Peyer's patch (tissue), 4 donors: ENCODE results near the gene RRM1. TPM values are rescaled to one million over a fixed set of nuclear protein-coding genes. Genes with fewer than 3 reads are reported as not detected.
A peak's percentile ranks its signal among the peaks of the same experiment; 100 is the strongest.
"Not testable (repeated sequence)": the region's sequence is repeated elsewhere in the genome, so short reads cannot be mapped to it uniquely, and the experiment has no call there.

Source experiments
- DNase-seq, 3 donors: peaks; one replicate each; pipeline ENCODE4 v3.0.0-alpha.2; 2017 to 2019
- H3K27ac ChIP-seq, 4 donors: fragments of 200-600 bp; sonication (generic); one replicate each; pipeline ENCODE4 v1.5.1; 2016 to 2019
- H3K27me3 ChIP-seq, 2 donors: fragments of 200-600 bp; sonication (generic); one replicate each; pipeline ENCODE4 v1.5.1; 2019
- H3K36me3 ChIP-seq, 3 donors: fragments of 200-600 bp; sonication (generic); one replicate each; pipeline ENCODE4 v1.5.1; 2016 to 2019
- H3K4me1 ChIP-seq, 4 donors: fragments of 200-600 bp; sonication (generic); one replicate each; pipeline ENCODE4 v1.5.1; 2016 to 2019
- H3K4me3 ChIP-seq, 4 donors: fragments of 200-600 bp; sonication (generic); 1 replicate in 3 of 4; 2 replicates in 1 of 4; pipeline ENCODE4 v1.5.1; 2016 to 2019; ENCODE audit warnings: mild to moderate bottlenecking in 1 of 4
- H3K9me3 ChIP-seq, 4 donors: fragments of 200-600 bp; sonication (generic); one replicate each; pipeline ENCODE4 v1.5.1; 2016 to 2019; ENCODE audit warnings: mild to moderate bottlenecking in 1 of 4
- POLR2A ChIP-seq, 2 donors: fragments of 450-650 bp; IDR thresholded peaks; one replicate each; pipeline ENCODE4 v1.5.1; 2017; ENCODE audit warnings: antibody characterized with exemption in 2 of 2, mild to moderate bottlenecking in 2 of 2, moderate library complexity in 2 of 2
- total RNA-seq, 4 donors: library from RNA; depleted of rRNA; stranded (reverse); fragments of >200 nt; gene quantifications; one replicate each; pipeline ENCODE4 v1.1.0, GENCODE V29; 2016
- TF ChIP-seq, protein P1 (sequence below), 6 experiments: fragments of 450-650 bp in 4 of 6; fragments of 200-600 bp in 2 of 6; sonication (generic) in 1 of 6; IDR thresholded peaks; one replicate each; pipeline ENCODE4 v1.5.1; 2017 to 2019; ENCODE audit warnings: antibody characterized with exemption in 6 of 6, mild to moderate bottlenecking in 3 of 6, moderate library complexity in 1 of 6

The RRM1 gene
- total RNA-seq, 4 donors from 2014 or later, result 13.3 to 40.5 (median 32.3) TPM

DNA sequence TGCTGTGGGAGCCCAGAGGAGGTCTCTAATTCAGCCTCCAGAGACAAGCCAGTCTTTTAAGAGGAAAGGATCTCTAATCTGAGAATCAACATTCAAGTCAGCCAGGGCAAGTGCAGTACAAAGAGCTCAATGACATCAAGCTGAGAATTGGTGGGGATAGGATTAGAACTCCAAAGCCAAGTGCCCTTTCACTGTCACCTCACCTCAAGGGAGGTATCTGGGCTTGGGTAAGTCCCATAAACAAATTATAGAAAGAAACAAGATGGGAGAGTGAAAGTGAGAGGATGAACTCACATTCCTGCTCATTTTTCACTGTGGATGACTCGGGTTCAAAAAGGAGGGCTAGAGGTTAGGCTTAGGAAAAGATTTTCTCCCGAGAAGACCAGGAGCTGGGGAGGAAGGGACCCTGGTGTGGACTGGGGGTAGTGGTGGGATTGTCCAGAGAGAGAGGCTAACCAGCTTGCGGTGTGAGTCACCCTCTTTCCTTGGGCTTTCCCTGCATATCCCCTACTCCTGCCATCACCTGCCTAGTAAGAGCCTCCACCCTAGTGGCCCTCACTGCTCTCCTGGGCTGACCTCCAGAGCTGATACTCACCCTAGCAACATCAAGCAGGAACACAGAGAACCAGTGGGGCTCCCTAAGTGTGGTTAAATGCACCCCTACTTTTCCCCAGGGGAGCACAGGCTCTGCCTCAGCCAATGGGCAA lies 70.4 kb downstream of the RRM1 start:
- Histone ChIP-seq H3K9me3 (no peaks in the 10 kb centered on the region), H3K36me3 (no peaks in the 10 kb centered on the region), H3K27ac (no peak overlapping the region), H3K4me3 (no peak overlapping the region), H3K27me3 (no peaks in the 10 kb centered on the region), H3K4me1 (no peaks in the 10 kb centered on the region)
- TF ChIP-seq, protein P1, sequence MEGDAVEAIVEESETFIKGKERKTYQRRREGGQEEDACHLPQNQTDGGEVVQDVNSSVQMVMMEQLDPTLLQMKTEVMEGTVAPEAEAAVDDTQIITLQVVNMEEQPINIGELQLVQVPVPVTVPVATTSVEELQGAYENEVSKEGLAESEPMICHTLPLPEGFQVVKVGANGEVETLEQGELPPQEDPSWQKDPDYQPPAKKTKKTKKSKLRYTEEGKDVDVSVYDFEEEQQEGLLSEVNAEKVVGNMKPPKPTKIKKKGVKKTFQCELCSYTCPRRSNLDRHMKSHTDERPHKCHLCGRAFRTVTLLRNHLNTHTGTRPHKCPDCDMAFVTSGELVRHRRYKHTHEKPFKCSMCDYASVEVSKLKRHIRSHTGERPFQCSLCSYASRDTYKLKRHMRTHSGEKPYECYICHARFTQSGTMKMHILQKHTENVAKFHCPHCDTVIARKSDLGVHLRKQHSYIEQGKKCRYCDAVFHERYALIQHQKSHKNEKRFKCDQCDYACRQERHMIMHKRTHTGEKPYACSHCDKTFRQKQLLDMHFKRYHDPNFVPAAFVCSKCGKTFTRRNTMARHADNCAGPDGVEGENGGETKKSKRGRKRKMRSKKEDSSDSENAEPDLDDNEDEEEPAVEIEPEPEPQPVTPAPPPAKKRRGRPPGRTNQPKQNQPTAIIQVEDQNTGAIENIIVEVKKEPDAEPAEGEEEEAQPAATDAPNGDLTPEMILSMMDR (IDR thresholded peaks at IDR 0.05), result no peak
- no peak for TF ChIP-seq POLR2A (IDR thresholded peaks at IDR 0.05)
- DNase-seq, result no peak

DNA sequence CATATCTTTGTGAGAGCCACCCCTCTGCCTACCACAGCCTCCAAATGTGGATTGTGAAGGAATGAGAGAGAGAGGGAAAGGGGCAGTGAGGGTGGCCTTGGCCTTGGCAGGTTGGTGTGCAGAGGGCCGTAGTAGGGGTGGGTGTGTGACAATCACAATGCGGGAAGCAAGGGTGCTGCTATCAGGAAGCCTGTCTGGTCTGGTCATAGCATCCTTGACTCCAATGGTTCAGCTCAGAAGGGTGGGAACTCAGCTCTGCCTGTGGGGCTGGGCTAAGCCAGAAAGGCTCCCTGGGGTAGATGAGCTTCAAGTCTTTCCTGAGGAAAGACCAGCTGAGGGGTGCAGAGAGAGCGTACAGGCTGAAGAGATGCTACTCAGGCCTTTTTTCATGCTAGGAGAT lies 72.7 kb downstream of the RRM1 start:
- TF ChIP-seq POLR2A (IDR thresholded peaks at IDR 0.05), result no peak
- TF ChIP-seq, protein P1 (IDR thresholded peaks at IDR 0.05), result no peak
- H3K27ac ChIP-seq, result no peak overlapping the region
- H3K4me3 ChIP-seq, result no peak overlapping the region
- no peaks in the 10 kb centered on the region for H3K4me1 ChIP-seq
- no peak for DNase-seq
- no peaks in the 10 kb centered on the region for H3K27me3 ChIP-seq
- no peaks in the 10 kb centered on the region for H3K9me3 ChIP-seq
- H3K36me3 ChIP-seq, result no peaks in the 10 kb centered on the region

DNA sequence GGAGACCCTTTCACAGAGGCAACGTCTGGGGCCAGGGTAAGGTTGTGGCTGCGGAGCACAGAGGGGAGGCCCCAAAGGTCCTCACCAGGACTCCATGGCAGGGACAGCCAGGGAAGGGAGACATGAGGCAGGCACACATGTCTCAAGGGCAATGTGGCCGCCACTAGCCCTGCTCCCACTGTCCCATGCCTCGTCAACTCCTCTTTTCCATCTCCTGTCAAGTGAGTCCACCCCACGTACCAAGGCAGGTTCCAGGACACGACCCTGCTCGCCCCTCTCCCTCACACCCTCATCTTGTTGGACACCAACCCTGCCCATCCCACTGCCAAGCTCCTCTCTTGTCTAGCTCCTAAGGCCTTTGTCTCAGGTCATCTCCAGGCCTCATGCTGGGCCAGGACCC lies 73.2 kb downstream of the RRM1 start:
- Histone ChIP-seq H3K4me1 (no peaks in the 10 kb centered on the region), H3K9me3 (no peaks in the 10 kb centered on the region), H3K27me3 (no peaks in the 10 kb centered on the region), H3K4me3 (no peak overlapping the region), H3K27ac (no peak overlapping the region), H3K36me3 (no peaks in the 10 kb centered on the region)
- TF ChIP-seq, protein P1 (IDR thresholded peaks at IDR 0.05), result no peak
- TF ChIP-seq POLR2A (IDR thresholded peaks at IDR 0.05), result no peak
- DNase-seq, result no peak

DNA sequence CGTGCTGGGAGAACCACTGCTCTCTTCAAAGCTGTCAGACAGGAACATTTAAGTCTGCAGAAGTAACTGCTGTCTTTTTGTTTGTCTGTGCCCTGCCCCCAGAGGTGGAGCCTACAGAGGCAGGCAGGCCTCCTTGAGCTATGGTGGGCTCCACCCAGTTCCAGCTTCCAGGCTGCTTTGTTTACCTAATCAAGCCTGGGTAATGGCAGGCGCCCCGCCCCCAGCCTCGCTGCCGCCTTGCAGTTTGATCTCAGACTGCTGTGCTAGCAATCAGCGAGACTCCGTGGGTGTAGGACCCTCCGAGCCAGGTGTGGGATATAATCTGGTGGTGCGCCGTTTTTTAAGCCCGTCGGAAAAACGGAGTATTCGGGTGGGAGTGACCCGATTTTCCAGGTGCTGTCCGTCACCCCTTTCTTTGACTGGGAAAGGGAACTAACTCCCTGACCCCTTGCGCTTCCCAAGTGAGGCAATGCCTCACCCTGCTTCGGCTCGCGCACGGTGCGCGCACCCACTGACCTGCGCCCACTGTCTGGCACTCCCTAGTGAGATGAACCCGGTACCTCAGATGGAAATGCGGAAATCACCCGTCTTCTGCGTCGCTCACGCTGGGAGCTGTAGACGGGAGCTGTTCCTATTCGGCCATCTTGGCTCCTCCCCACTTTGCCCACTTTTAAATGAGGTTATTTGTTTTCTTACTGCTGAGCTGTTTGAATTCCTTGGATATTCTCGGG lies 81.2 kb downstream of the RRM1 start:
- H3K27me3 ChIP-seq, result not testable (repeated sequence)
- peak in 1 of 3 donors; percentile 56 for DNase-seq

DNA sequence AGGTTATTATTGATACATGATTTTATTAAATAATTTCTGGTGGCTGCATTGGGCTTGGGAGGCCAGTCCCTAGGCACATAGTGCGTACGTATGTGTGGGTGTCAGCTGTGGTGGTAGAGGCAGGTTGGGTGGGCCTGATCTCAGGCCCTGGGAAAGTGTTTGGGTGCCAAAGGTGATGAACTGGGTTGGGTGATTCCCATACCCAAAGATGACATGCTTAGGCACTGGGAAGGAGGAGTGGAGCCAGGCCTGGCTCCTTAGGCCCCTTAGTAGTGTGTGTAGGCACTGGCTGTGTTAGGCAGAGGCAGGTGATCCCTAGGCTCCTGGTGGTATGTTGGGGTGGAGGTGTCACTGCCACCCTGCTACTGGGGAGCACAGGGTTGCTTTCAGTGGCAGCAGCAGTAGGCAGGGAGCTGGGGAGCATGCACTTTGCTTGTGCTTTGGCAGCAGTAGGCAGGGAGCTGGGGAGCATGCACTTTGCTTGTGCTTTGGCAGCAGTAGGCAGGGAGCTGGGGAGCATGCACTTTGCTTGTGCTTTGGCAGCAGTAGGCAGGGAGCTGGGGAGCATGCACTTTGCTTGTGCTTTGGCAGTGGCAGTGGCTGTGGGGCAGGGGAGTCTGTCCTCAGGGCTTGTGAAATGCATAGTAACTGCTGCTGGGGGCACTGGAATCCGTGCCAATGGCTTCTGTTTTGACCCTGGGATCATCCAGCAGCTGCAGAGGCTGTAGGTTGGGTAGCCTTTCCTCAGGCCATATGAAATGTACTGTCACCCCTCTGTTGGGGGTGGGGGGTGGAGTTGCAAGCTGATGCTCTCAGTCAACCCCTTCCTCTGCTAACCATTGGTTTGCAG lies 84.4 kb downstream of the RRM1 start:
- no peak overlapping the region for H3K4me3 ChIP-seq
- H3K36me3 ChIP-seq, result no peaks in the 10 kb centered on the region
- H3K9me3 ChIP-seq, result no peaks in the 10 kb centered on the region
- H3K4me1 ChIP-seq, result no peaks in the 10 kb centered on the region
- DNase-seq, result no peak
- TF ChIP-seq POLR2A (IDR thresholded peaks at IDR 0.05), result no peak
- TF ChIP-seq, protein P1 (IDR thresholded peaks at IDR 0.05), result no peak
- no peak overlapping the region for H3K27ac ChIP-seq
- no peaks in the 10 kb centered on the region for H3K27me3 ChIP-seq

More for the DNA sequence above, 81.2 kb downstream of the RRM1 start:
- not testable (repeated sequence) for H3K9me3 ChIP-seq, H3K36me3 ChIP-seq, H3K4me1 ChIP-seq, H3K27ac ChIP-seq
- H3K4me3 ChIP-seq, result peak overlapping the region in 1 of 4 donors; percentile 31
